ENCODE data around the gene TSC22D1.

Gene TSC22D1

DNA sequence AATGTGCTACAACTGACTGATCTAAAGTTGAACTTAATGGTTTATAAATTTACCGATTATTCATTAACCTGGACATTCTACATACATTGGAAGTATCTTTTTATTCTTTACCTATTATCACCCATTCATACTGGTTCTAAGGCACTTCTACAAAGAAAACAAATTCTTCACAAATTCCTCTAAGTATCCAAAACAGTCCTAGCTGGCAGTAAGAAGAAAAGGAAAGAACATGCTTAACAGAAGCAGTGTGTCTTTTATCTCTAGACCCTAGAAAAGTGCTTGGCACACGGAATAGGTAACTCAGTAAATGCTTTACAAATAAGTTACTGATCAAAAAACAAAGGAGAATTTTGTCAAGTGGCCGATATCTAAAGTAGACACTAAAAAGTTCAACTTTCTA lies 32.8 kb downstream of the TSC22D1 start:
- TF ChIP-seq POLR2AphosphoS5 (IDR thresholded peaks at IDR 0.05; ENCODE audit: low read depth, low read length) (no peak), FOXP2 (optimal IDR thresholded peaks at IDR 0.05; ENCODE audit: borderline replicate concordance, extremely low read depth, extremely low read length, insufficient read depth) (no peak), TAF1 (IDR thresholded peaks at IDR 0.05; ENCODE audit: borderline replicate concordance, insufficient read depth, low read length) (no peak), SIN3A (IDR thresholded peaks at IDR 0.05; ENCODE audit: borderline replicate concordance, insufficient read depth, low read length) (no peak)
- TF ChIP-seq, protein P1, sequence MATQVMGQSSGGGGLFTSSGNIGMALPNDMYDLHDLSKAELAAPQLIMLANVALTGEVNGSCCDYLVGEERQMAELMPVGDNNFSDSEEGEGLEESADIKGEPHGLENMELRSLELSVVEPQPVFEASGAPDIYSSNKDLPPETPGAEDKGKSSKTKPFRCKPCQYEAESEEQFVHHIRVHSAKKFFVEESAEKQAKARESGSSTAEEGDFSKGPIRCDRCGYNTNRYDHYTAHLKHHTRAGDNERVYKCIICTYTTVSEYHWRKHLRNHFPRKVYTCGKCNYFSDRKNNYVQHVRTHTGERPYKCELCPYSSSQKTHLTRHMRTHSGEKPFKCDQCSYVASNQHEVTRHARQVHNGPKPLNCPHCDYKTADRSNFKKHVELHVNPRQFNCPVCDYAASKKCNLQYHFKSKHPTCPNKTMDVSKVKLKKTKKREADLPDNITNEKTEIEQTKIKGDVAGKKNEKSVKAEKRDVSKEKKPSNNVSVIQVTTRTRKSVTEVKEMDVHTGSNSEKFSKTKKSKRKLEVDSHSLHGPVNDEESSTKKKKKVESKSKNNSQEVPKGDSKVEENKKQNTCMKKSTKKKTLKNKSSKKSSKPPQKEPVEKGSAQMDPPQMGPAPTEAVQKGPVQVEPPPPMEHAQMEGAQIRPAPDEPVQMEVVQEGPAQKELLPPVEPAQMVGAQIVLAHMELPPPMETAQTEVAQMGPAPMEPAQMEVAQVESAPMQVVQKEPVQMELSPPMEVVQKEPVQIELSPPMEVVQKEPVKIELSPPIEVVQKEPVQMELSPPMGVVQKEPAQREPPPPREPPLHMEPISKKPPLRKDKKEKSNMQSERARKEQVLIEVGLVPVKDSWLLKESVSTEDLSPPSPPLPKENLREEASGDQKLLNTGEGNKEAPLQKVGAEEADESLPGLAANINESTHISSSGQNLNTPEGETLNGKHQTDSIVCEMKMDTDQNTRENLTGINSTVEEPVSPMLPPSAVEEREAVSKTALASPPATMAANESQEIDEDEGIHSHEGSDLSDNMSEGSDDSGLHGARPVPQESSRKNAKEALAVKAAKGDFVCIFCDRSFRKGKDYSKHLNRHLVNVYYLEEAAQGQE (IDR thresholded peaks at IDR 0.05; ENCODE audit: insufficient read depth in 1 of 2, low read depth in 2 of 2, low read length in 2 of 2): no peak

- no peak for TF ChIP-seq TAF1 (IDR thresholded peaks at IDR 0.05; ENCODE audit: borderline replicate concordance, insufficient read depth, low read length)
- TF ChIP-seq, protein P1 (IDR thresholded peaks at IDR 0.05; ENCODE audit: insufficient read depth in 1 of 2, low read depth in 2 of 2, low read length in 2 of 2): no peak
- no peak for TF ChIP-seq SIN3A (IDR thresholded peaks at IDR 0.05; ENCODE audit: borderline replicate concordance, insufficient read depth, low read length)
- no peak for TF ChIP-seq FOXP2 (optimal IDR thresholded peaks at IDR 0.05; ENCODE audit: borderline replicate concordance, extremely low read depth, extremely low read length, insufficient read depth)
- no peak for TF ChIP-seq POLR2AphosphoS5 (IDR thresholded peaks at IDR 0.05; ENCODE audit: low read depth, low read length)
These were observed 33.8 kb downstream of the TSC22D1 start for GRCh38 chr13:44542361-44542760.

DNA sequence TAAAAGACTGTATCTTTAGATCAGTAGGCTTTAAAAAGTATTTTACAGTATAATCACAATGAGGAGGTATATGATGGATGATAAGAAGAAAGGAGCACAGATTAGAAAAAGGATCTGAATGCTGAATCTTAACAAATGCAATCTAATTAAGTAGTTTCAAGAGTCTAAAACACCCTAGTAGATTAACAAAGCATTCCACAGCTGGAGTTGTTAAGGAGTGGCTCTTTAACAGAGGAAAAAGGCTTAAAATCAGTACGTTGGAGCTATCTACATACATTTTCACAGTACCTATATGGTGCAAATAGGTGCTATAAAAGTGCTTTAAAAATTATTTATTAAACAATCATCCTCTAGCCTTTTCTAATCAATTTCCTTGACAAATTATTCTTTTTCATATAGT lies 34.5 kb downstream of the TSC22D1 start:
- no peak for TF ChIP-seq SIN3A (IDR thresholded peaks at IDR 0.05; ENCODE audit: borderline replicate concordance, insufficient read depth, low read length)
- TF ChIP-seq FOXP2 (optimal IDR thresholded peaks at IDR 0.05; ENCODE audit: borderline replicate concordance, extremely low read depth, extremely low read length, insufficient read depth): no peak

DNA sequence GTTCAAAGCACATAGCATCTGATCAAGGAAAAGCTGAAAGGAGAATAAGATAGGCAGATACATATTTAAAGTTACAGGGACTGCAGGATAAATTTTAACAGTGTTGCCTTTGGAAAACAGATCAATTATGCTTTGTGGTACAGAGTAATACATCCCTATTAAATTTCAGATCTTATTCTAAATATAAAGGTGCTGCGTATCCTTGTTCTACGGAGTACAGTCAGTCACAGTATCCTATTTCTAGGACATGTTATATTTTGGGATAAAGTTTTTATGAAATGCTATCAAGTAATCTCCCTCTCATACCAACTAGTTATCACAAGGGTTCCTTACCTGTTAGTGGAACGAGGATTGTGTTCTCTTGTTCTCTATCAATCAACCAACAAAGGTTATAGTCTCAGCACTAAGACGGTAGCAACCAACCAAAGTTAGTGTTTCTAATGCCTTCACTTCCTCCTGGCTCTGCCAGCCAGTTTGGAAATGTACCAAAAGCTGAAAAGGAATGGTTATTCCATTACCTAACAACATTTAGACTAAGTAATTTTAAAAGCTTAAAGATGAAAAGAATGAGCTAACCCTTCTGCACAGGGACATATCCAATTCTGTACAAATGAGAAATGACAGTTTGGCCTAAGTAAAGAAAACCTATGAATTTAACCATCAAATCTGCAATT lies 35.2 kb downstream of the TSC22D1 start:
- no peak for TF ChIP-seq TAF1 (IDR thresholded peaks at IDR 0.05; ENCODE audit: borderline replicate concordance, insufficient read depth, low read length)
- TF ChIP-seq SIN3A (IDR thresholded peaks at IDR 0.05; ENCODE audit: borderline replicate concordance, insufficient read depth, low read length): no peak
- no peak for TF ChIP-seq FOXP2 (optimal IDR thresholded peaks at IDR 0.05; ENCODE audit: borderline replicate concordance, extremely low read depth, extremely low read length, insufficient read depth)
- TF ChIP-seq, protein P1 (IDR thresholded peaks at IDR 0.05; ENCODE audit: insufficient read depth in 1 of 2, low read depth in 2 of 2, low read length in 2 of 2): no peak
- no peak for TF ChIP-seq POLR2AphosphoS5 (IDR thresholded peaks at IDR 0.05; ENCODE audit: low read depth, low read length)

GRCh38 chr13:44537248-44537647 lies 38.9 kb downstream of the TSC22D1 start:
- TF ChIP-seq TAF1 (IDR thresholded peaks at IDR 0.05; ENCODE audit: borderline replicate concordance, insufficient read depth, low read length) (no peak), FOXP2 (optimal IDR thresholded peaks at IDR 0.05; ENCODE audit: borderline replicate concordance, extremely low read depth, extremely low read length, insufficient read depth) (no peak), POLR2AphosphoS5 (IDR thresholded peaks at IDR 0.05; ENCODE audit: low read depth, low read length) (no peak), SIN3A (IDR thresholded peaks at IDR 0.05; ENCODE audit: borderline replicate concordance, insufficient read depth, low read length) (no peak)
- TF ChIP-seq, protein P1 (IDR thresholded peaks at IDR 0.05; ENCODE audit: insufficient read depth in 1 of 2, low read depth in 2 of 2, low read length in 2 of 2): no peak

All from PFSK-1 (cell line).